Measurements from ENCODE around the gene HBZ. TPM values are rescaled to one million over a fixed set of nuclear protein-coding genes. Genes with fewer than 3 reads are reported as not detected.

HBZ gene
- total and polyA plus RNA-seq, 2 of the 13 experiments (the other 11 are each of a cell fraction or from before 2014, with no cell fraction given), result 0.21 TPM; not detected in 1

DNA sequence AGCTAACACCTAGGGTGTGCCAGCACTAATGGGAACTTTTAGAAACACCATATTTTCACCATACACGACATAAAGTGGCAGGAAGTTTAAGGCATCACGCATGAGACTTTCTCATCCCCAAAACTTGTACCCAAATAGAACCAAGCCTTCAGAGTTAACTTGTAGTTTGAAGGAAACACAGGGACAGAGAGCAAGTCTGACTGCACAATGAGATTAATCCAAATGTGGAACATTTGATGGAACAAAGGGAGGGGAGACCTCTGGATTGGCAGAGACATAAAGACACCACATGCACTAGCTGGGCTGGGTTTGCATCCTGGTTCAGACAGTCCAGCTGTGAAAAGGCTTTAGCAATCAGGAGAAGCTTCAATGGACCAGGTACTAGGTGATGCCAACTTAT is 38.1 kb upstream of the HBZ start:
- Histone ChIP-seq H4K20me1 (ENCODE audit: insufficient read depth, low read length) (0 out of 2 replicates have a peak, but pooled peaks cover 4% of the 10 kb centered on the region), H3K27me3 (ENCODE audit: control insufficient read depth in 1 of 2, insufficient read depth in 2 of 2, low read length in 2 of 2) (no peaks in the 10 kb centered on the region), H3K27ac (ENCODE audit: extremely low read length, insufficient read depth, low read length) (no peak overlapping the region), H3K36me3 (replicated peaks in 1 of 2; ENCODE audit: control insufficient read depth in 1 of 2, insufficient read depth in 2 of 2, low read length in 2 of 2) (peaks cover 2 to 36% of the 10 kb centered on the region in 2 experiments), H3K4me1 (ENCODE audit: insufficient read depth, low read length) (peaks cover 11% of the 10 kb centered on the region), H3K4me2 (ENCODE audit: low read depth, low read length) (no peak overlapping the region), H3K4me3 (replicated peaks in 1 of 3; ENCODE audit: insufficient read depth in 1 of 3, low read depth in 2 of 3, low read length in 3 of 3) (no peak overlapping the region), H3K9ac (ENCODE audit: insufficient read depth, low read depth, low read length) (no peak overlapping the region), H3K9me3 (ENCODE audit: low read length) (no peaks in the 10 kb centered on the region), H2AFZ (ENCODE audit: low read length) (no peak overlapping the region), H3K79me2 (ENCODE audit: insufficient read depth, low read length) (no peaks in the 10 kb centered on the region)
- ChIA-PET CTCF (ENCODE audit: low intra/inter-chr PET ratio, low total read pairs) (no interaction called here), POLR2A (no interaction called here)
- ATAC-seq, result no peak
- in situ Hi-C loops (cut with HindIII; ENCODE audit: extremely low pct_ligation_motif_present, low pct_unique_long_range_greater_than_20kb) (no loop called here), intact Hi-C loops (cut with micrococcal nuclease; ENCODE audit: unreplicated experiment) (no loop called here)
- WGBS (ENCODE audit: low lambda C conversion rate), result 97% methylated on average over 2 of the region's 2 CpGs
- DNase-seq (ENCODE audit: low spot score), result no peak
- no peak for FAIRE-seq
- BruUV-seq (replicated peaks), result no TSS peak
- TF ChIP-seq ZNF564 (CRISPR knock-in tag; IDR thresholded peaks at IDR 0.05) (no peak), NFKBIZ (CRISPR knock-in tag; IDR thresholded peaks at IDR 0.05) (no peak), SATB2 (CRISPR knock-in tag; IDR thresholded peaks at IDR 0.05) (no peak), RERE (CRISPR knock-in tag; IDR thresholded peaks at IDR 0.05; ENCODE audit: low read depth) (no peak), EEA1 (CRISPR knock-in tag; IDR thresholded peaks at IDR 0.05; ENCODE audit: borderline replicate concordance) (no peak), ZSCAN25 (CRISPR knock-in tag; IDR thresholded peaks at IDR 0.05) (no peak), ZNF333 (CRISPR knock-in tag; IDR thresholded peaks at IDR 0.05; ENCODE audit: borderline replicate concordance) (no peak), DNMT1 (CRISPR knock-in tag; IDR thresholded peaks at IDR 0.05) (no peak)
- TF ChIP-seq, protein P1, sequence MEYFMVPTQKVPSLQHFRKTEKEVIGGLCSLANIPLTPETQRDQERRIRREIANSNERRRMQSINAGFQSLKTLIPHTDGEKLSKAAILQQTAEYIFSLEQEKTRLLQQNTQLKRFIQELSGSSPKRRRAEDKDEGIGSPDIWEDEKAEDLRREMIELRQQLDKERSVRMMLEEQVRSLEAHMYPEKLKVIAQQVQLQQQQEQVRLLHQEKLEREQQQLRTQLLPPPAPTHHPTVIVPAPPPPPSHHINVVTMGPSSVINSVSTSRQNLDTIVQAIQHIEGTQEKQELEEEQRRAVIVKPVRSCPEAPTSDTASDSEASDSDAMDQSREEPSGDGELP (IDR thresholded peaks at IDR 0.05; ENCODE audit: borderline replicate concordance, low read depth), result no peak
- TF ChIP-seq, protein P2, sequence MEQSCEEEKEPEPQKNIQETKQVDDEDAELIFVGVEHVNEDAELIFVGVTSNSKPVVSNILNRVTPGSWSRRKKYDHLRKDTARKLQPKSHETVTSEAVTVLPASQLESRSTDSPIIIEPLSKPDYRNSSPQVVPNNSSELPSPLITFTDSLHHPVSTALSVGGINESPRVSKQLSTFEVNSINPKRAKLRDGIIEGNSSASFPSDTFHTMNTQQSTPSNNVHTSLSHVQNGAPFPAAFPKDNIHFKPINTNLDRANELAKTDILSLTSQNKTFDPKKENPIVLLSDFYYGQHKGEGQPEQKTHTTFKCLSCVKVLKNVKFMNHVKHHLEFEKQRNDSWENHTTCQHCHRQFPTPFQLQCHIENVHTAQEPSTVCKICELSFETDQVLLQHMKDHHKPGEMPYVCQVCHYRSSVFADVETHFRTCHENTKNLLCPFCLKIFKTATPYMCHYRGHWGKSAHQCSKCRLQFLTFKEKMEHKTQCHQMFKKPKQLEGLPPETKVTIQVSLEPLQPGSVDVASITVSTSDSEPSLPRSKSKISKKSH (CRISPR knock-in tag; IDR thresholded peaks at IDR 0.05; ENCODE audit: borderline replicate concordance), result no peak
